ENCODE data around the gene PITPNC1. TPM values are rescaled to one million over a fixed set of nuclear protein-coding genes. Genes with fewer than 3 reads are reported as not detected.
A peak's percentile ranks its signal among the peaks of the same experiment; 100 is the strongest.

The PITPNC1 gene
- total RNA-seq, 1 donor from 2014 or later: 40.3 TPM

- no peaks in the 10 kb centered on the region for H3K27me3 Mint-ChIP-seq (ENCODE audit: unreplicated experiment)
- no peak overlapping the region for H3K4me3 Mint-ChIP-seq (ENCODE audit: unreplicated experiment)
- H3K36me3 Mint-ChIP-seq (ENCODE audit: unreplicated experiment): peaks cover 2% of the 10 kb centered on the region
- DNase-seq: no peak
- no peak for TF ChIP-seq CTCF (IDR thresholded peaks at IDR 0.05; ENCODE audit: partially characterized antibody, unreplicated experiment)
- H3K27ac Mint-ChIP-seq (ENCODE audit: unreplicated experiment): no peak overlapping the region
- H3K9me3 Mint-ChIP-seq (ENCODE audit: unreplicated experiment): peaks cover 3% of the 10 kb centered on the region
- H3K4me1 Mint-ChIP-seq (ENCODE audit: low read depth, unreplicated experiment): peaks cover 26% of the 10 kb centered on the region
Observed at GRCh38 chr17:67484261-67484660, 107.2 kb downstream of the PITPNC1 start.

GRCh38 chr17:67485666-67486065 lies 108.6 kb downstream of the PITPNC1 start:
- Mint-ChIP-seq H3K4me3 (ENCODE audit: unreplicated experiment) (no peak overlapping the region), H3K9me3 (ENCODE audit: unreplicated experiment) (peaks cover 5% of the 10 kb centered on the region), H3K4me1 (ENCODE audit: low read depth, unreplicated experiment) (peaks cover 30% of the 10 kb centered on the region), H3K27ac (ENCODE audit: unreplicated experiment) (no peak overlapping the region), H3K27me3 (ENCODE audit: unreplicated experiment) (no peaks in the 10 kb centered on the region), H3K36me3 (ENCODE audit: unreplicated experiment) (peaks cover 4% of the 10 kb centered on the region)
- no peak for DNase-seq
- no peak for TF ChIP-seq CTCF (IDR thresholded peaks at IDR 0.05; ENCODE audit: partially characterized antibody, unreplicated experiment)

GRCh38 chr17:67487506-67487905 lies 110.4 kb downstream of the PITPNC1 start:
- Mint-ChIP-seq H3K9me3 (ENCODE audit: unreplicated experiment) (peaks cover 6% of the 10 kb centered on the region), H3K27me3 (ENCODE audit: unreplicated experiment) (no peaks in the 10 kb centered on the region), H3K4me1 (ENCODE audit: low read depth, unreplicated experiment) (peaks cover 38% of the 10 kb centered on the region), H3K27ac (ENCODE audit: unreplicated experiment) (no peak overlapping the region), H3K4me3 (ENCODE audit: unreplicated experiment) (no peak overlapping the region), H3K36me3 (ENCODE audit: unreplicated experiment) (peaks cover 4% of the 10 kb centered on the region)
- no peak for DNase-seq
- TF ChIP-seq CTCF (IDR thresholded peaks at IDR 0.05; ENCODE audit: partially characterized antibody, unreplicated experiment): no peak

- Mint-ChIP-seq H3K27ac (ENCODE audit: unreplicated experiment) (no peak overlapping the region), H3K9me3 (ENCODE audit: unreplicated experiment) (peaks cover 8% of the 10 kb centered on the region)
Observed at GRCh38 chr17:67488161-67488560, 111.1 kb downstream of the PITPNC1 start.

GRCh38 chr17:67488768-67489167 lies 111.7 kb downstream of the PITPNC1 start:
- DNase-seq: no peak
- no peak for TF ChIP-seq CTCF (IDR thresholded peaks at IDR 0.05; ENCODE audit: partially characterized antibody, unreplicated experiment)
- Mint-ChIP-seq H3K27me3 (ENCODE audit: unreplicated experiment) (no peaks in the 10 kb centered on the region), H3K36me3 (ENCODE audit: unreplicated experiment) (peaks cover 4% of the 10 kb centered on the region), H3K4me1 (ENCODE audit: low read depth, unreplicated experiment) (peaks cover 48% of the 10 kb centered on the region), H3K27ac (ENCODE audit: unreplicated experiment) (no peak overlapping the region), H3K4me3 (ENCODE audit: unreplicated experiment) (no peak overlapping the region), H3K9me3 (ENCODE audit: unreplicated experiment) (peaks cover 8% of the 10 kb centered on the region)

More at GRCh38 chr17:67488161-67488560, 111.1 kb downstream of the PITPNC1 start:
- Mint-ChIP-seq H3K4me3 (ENCODE audit: unreplicated experiment) (no peak overlapping the region), H3K36me3 (ENCODE audit: unreplicated experiment) (peaks cover 4% of the 10 kb centered on the region), H3K4me1 (ENCODE audit: low read depth, unreplicated experiment) (peaks cover 43% of the 10 kb centered on the region), H3K27me3 (ENCODE audit: unreplicated experiment) (no peaks in the 10 kb centered on the region)
- peak; percentile 53 for DNase-seq
- no peak for TF ChIP-seq CTCF (IDR thresholded peaks at IDR 0.05; ENCODE audit: partially characterized antibody, unreplicated experiment)
